Astrocyte of the cerebellum (primary cell): Measurements from ENCODE around the gene CACNG8.

Experiments used
- DNase-seq: peaks from one replicate; pipeline ENCODE4 v3.0.0-alpha.2; 2011; ENCODE audit warnings: low read depth
- H3K4me3 ChIP-seq: 2 replicates; pipeline ENCODE4 v1.5.1; 2011; ENCODE audit warnings: mild to moderate bottlenecking, low read depth, low read length, moderate library complexity
- CTCF ChIP-seq: IDR thresholded peaks from 2 replicates; pipeline ENCODE4 v1.5.1; 2012; ENCODE audit warnings: low read length, low read depth, moderate library complexity, mild to moderate bottlenecking; ENCODE audit errors: missing control alignments
- in situ Hi-C: cut with HindIII; loops from 2 replicates; pipeline ENCODE4 v1.10.0; 2017; ENCODE audit warnings: low sequenced_read_pairs

Gene CACNG8

GRCh38 chr19:53971673-53972072 is 8.9 kb downstream of the CACNG8 start:
- in situ Hi-C loops = no loop called here
- DNase-seq = no peak

DNA sequence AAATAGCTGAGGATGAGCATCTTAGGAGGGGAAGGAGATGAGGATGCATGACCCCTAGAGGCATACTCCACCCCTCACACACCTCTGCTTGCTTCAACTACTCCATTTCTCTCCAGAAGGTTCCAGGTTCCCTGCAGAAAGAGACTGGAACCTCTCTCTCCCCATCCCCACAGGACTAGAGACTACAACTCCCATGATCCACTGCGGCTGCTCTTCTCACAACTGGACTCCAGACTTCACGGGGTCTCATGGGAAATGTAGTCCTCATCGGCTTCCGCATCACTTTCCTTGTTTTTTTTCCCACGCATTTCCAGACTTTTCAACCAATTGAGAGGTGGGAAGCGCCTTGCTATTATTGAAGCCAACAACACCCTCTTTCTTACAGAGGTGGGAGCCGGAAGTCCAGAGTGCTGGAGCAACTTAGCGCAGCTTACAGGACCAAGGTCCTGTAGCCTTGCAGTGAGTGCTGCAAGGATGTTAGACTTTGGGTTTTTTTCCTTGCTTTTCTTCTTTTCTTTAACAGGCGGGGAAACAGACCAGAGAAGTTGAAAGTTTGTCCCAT is 14.8 kb downstream of the CACNG8 start:
- peak; percentile 70 for DNase-seq
- H3K4me3 ChIP-seq = peak overlapping the region; percentile 14
- in situ Hi-C loops = no loop called here
- no peak for TF ChIP-seq CTCF

More at GRCh38 chr19:53971673-53972072, 8.9 kb downstream of the CACNG8 start:
- no peak overlapping the region for H3K4me3 ChIP-seq
- TF ChIP-seq CTCF = no peak

DNA sequence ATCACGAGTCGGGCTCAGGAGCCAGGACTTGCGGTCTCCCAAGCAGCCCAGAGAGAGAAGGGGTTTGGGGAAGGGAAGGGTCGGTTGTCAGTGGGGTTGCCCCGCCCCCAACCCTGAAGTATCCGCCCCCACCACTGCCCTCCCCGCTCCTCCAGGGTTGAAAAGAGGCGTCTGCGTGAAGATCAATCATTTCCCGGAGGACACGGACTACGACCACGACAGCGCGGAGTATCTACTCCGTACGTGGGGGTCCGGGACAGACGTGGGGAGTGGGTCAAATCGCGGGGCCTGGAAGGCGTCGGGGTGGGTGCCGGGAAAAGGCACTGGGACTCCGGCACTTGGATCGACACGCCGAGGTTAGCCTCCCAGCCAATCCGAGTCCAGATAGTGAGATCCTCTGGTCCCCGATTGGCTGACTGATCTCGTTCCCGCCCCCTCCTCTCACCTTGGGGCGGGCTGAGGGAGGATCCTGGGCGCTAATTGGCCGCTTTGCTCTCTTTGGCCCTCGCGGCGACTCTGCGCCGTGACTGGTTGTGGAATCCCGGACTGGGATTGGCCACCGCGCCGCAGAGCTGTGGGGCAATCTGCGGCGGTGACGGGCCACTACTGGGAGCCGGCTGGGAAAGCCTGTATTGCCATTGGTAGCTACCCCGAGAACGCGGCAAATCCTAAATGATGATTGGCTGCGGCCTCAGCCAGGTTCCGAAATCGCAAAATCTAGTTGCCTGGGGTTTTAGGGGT is 15.4 kb downstream of the CACNG8 start:
- peak; percentile 56 for DNase-seq
- H3K4me3 ChIP-seq = peak overlapping the region; percentile 14
- no peak for TF ChIP-seq CTCF
- in situ Hi-C loops = no loop called here

DNA sequence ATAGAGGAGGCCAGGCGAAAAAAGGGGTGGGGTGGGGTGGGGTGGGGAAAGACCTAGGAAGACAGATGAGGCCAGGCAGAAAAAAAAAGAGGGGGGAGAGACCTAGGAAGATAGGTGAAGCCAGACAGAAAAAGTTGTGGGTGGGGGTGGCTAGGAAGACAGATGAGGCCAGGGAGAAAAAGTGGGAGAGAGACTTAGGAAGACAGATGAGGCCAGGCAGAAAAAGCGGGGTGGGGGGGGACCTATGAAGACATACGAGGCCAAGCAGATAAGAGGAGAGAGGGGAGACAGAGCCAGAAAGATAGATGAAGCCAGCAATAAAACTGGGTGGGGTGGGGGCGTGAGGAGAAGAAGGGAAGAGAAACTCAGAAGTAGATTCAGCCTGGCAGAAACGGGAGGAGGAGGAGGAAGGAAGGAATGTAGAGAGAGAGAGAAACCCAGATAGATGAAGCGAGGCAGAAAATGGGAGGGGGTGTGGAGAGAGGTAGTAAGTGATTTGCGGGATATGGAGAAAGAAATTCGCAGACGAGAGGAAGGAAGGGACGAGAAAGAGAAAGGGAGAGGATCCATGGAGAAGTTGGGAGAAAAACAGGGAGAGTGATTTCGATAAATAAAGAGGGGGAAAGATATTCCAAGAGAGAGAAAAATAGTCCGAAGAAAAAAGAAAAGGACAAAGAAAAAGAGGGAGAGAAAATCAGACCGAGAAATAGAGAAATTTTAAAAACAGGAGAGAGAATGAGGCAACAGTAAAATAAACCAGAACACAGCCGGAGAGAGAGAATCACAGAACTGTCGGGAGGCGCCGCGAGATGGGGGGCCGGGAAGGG is 16.5 kb downstream of the CACNG8 start:
- no peak for DNase-seq
- no peak for TF ChIP-seq CTCF
- in situ Hi-C loops = no loop called here
- H3K4me3 ChIP-seq = peak overlapping the region; percentile 44

DNA sequence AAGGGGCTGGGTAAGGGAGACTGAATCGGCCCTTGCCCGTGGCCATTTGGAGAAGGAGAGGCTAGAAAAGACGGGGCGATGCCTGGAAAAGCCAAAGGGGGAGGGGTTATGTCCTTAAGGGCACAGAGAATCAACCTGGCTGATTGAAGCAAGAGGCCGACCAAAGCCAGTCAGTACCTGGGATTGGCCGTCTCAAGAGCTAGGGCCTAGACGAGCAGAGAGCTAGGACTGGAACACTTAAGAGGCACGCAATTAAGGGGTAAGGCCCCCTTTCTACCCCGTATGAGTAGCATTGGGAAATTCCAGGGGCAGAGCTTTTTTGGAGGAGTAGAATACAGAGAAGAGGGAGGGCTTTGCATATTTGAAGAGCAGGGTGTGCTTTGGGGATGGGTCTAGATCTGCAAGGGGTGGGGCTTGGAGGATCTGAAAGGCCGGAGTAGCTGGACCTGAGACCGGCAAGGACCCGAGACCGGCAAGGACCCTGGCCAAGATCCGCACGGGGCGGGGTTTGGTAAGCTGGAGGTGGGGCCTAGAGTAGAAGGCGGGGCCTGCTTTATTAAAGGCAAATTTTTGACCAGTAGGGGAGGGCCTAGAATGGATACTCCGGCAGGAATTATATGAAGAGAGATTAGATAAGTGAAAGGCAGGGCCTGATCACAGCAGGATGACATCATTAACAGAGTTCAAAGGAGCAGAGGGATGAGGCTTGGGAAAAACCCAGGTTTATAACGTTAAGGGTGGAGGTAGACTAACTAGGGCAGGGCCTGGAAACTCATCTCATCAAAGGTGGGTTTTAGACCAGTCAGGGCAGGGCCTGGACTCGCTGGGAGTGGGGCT is 18.0 kb downstream of the CACNG8 start:
- peak overlapping the region; percentile 44 for H3K4me3 ChIP-seq
- TF ChIP-seq CTCF = no peak
- in situ Hi-C loops = no loop called here
- no peak for DNase-seq
